NCI-H524 (cell line): ENCODE data around the gene RBMS1.
A peak's percentile ranks its signal among the peaks of the same experiment; 100 is the strongest.
"Not testable (repeated sequence)": the region's sequence is repeated elsewhere in the genome, so short reads cannot be mapped to it uniquely, and the experiment has no call there.

Source experiments
- DNase-seq, 2 experiments: peaks; one replicate each; lab custom pipeline; 2025; lab: John Stamatoyannopoulos, UW

The RBMS1 gene

DNA sequence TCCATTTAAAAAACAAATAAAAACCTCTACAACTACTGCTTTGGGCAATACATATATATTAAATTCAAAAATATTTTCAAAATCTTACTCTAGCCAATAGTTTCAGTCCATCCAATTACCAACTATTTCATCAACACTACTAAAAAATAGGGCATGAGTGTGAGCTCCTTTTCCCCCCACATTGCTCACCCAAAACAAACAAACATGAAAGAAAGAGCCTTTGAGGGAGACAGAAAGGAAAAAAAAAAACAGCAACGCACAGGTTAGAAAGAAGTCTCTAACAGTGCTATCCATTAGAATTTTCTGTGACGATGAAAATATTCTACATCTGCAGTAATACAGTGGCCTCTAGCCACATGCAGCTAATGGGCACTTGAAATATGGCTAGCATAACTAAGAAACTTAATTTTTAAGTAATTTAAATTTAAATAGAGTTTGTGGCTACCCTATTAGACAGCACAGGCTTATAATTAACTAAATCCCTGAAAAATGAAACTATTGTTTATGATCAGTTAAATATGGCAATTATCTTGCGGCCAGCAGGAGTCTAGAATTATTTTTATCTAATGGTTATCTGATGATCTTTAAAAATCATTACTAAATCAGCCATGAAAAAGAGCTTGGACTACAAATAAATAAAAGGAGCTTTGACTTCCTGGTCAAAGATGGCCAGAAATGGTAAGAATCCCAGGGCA lies 59.2 kb downstream of the RBMS1 start:
- DNase-seq: no peak

DNA sequence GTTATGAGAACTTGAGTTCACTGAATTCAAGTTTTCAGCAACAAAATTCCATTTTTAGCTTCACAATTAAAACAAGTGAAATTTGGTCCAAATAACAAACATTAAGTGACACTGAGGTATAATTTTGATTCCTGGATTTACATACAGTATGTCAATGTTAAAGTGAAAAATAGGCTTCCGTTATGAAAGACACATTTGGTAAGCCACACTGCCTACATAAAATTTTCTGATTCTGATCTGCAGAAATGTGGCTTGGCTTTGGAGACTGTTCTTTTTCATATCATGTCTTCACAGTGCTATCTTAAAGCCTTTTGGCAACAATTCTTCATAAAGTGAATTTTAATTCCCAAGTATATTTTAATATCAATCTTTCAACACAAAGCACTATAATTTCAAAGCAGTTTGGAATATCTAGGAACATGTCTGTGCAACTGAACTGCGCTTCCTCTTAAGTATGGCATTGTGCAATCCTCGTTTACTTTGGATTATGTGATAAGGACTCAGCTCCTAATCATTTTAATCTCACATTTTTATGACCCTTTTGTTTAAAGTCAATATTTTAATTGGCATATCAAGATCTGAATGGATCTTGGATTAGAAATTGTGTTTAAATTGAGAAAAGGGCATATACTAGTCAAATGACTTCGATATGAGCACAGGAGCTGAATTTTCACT lies 60.0 kb downstream of the RBMS1 start:
- no peak for DNase-seq

DNA sequence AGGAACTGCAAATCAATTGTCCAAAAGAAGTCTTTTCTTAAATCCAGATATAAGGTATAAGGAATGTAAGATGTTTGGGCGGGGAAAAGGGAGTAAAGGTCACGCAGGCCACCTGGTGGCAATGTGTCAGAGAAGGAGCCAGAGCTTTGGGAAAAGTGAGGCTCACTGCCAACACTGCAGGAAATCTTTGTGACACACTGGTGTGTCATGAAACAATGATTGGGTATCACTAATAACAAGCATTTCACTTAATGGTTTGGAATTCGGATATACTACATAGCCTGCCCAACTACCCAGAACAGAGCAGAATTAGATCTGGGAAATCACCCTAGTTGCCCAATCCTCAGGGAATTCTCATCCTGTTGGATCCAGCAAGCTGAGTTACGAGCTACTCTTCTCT lies 61.0 kb downstream of the RBMS1 start:
- no peak for DNase-seq

DNA sequence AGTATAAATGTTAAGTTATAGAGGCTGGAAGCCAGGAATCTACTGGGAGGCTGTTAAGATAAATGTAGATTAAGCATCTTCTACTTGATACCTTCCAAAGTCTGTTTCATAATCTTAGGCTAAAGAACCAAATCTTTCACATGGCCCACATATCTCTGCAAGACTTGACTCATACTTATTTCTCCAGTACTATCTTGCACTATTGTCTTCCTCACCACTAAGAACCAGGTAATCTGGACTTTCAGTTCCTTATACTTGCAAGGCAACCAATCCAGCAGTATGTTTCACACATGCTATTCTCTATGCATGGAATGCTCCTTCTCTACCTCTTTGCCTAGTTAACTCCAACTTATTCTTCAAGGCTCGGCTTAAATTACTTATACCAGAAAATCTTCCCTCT lies 62.2 kb downstream of the RBMS1 start:
- no peak for DNase-seq

DNA sequence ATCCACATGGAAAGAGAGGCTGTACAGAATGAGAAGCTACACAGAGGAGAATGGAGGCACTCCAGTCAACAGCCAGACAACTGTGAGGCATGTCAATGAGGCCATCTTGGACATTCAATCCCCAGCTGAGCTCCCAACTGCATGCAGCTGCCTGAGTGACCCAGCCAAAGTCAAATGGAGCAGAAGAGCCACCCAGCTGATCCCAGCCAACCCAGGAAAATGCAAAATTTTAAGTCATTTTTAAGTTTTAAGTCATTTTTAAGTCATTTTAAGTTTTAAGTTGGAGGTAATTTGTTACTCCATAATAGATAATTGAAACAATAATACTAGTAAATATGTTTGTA lies 63.6 kb downstream of the RBMS1 start:
- DNase-seq: no peak

DNA sequence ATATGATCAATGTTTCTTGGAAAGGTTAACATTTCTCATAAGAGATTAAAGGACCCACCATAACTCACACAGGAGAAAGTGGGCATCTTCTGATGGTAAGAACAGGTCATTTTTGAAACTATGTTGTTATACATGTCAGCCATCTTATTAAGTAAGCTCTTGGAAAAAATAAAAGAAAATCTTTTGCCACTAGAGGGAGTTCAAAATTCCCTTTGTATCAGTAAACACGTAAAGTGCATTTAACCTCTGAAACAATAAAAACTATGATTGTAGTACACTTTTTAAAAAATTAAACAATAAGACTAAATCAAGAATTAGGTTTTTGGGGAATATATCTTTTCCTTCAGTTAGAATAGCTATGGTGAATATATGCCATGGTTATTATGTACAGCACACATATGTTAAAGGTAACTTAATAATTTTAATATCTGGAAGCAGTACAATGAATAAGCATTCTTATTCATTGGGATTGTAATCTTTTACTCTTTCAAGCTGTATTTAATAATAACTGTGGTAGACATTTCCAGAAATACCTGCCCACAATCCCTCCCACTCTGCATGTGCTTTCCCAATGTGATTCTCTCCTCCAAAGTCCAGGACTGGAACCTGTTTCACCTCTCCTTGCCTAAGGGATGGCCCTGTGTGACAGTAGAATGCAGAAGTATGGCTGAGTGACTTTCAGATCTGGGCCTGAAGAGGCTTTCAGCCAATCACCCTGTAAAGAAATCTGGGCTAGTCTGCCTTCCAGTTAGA lies 64.2 kb downstream of the RBMS1 start:
- peak; percentile 1 to 67 for DNase-seq

DNA sequence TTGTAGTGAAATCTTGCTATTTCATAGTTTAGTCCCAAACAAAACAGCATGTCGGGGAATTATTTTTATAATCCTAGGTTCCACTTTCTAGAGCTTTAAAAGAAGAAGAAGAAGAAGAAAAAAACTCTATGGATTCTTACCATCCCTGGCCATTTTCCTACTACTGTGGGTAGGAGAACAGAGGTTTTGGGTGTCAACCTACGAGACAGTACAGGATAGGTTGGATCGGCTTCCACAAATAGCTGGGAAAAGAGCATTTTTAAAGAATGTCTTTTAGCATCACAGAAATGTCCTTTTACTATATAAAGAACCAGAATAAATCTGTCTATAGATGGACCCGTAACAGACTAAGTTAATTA lies 65.2 kb downstream of the RBMS1 start:
- DNase-seq: no peak

DNA sequence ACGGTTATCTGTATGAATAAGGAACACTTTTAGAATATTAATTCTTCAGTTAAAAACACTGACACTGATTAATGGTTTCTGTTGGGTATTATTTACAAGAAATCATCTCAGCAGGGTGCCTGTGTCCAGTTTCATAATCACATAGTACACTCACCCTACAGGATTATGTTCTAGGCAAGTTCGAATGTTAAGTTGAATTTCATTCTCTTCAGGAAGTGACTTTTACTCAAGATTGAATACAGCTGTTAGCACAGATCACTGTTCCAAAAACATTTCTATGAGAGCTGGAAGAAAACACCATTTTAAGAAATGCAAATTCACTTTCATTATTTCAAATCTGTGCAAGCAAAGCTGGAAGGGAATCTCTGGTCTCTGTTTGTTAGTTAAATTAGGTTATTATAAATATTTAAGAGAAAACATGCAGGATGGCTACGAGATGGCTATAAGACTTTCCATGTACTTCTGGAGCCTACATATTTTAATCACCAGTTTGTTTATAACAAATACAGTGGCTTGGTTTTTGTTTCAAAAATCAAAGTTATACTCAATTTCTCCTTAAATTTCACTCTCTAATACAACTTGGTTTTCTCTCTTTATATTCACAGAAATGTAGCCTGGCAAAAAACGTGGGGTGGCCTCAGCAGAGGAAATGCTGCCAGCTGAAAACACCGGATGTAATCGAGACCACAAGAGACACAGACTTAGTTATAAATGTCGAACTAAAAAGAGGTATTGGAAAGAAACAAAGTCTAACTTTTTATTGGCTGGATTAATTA lies 65.8 kb downstream of the RBMS1 start:
- no peak for DNase-seq

DNA sequence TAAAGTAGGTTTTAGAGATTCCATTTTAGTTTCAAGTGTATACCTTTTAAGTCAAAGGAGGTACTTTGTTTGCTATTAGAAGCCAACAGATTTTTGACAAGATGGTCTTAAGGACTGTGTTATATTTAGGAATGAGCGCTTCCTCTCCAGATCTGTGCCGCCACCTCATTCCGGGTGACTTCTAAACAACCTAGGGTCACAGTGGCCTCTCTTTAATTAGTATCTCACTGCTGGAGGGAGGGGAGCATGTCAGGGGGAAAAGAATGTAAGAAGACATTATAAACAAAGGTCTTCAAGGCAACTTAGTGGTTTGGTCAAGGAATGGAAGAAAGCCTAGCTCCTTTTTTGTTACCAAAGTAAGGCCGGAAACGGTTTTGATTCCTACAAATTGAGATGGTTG lies 67.0 kb downstream of the RBMS1 start:
- no peak for DNase-seq

DNA sequence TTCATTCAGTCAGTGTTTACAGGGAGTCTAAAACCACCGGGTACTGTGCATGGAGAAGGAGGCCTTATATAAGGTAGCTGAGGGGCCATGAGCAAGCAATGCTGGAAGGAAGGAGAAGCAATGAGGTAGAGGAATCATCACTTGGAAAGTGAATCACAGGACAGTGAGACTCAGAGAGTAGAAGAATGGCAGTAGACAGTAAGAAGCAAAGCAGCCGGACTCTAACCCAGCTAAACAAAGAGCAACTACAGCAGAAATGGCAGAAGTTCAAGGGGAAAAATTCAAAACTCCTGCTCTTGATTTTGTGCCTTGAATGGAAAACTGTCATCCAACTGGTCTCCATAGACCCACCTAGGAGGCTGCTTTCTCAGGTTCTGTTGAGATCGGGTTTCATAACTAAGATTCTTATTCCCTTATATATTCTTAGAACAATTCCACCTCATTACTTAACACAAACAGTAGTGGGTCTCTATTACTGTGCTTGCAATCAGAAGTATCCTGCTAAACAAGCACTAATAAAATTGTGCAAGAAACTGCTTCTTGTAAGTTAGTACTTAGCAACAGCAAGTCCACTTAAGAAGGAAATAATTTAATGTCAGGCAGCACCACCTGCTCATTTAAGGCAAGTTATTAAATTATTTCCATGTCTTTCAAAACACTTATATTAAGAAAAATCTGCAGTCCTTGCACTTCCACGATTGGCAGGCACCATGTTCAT lies 68.0 kb downstream of the RBMS1 start:
- peak in 1 of 2 experiments; percentile 12 for DNase-seq

DNA sequence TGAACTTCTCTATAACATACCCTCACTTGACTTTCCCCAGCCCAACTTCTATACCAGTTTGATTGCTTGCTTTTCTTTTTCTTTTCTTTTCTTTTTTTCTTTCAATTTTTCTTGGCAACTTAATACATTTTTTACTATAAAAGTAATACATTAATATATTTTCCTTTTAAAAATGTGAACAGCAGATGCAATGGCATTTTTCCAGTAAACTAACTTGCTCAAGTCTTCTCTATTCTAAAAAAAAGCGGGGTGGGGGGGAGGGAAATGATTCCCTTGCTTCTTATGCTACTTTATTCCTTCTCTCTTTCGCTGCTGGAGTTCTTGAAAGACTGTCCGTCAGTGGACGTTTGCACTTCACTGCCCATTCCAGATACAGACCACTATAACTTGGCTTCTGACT lies 70.5 kb downstream of the RBMS1 start:
- no peak for DNase-seq

DNA sequence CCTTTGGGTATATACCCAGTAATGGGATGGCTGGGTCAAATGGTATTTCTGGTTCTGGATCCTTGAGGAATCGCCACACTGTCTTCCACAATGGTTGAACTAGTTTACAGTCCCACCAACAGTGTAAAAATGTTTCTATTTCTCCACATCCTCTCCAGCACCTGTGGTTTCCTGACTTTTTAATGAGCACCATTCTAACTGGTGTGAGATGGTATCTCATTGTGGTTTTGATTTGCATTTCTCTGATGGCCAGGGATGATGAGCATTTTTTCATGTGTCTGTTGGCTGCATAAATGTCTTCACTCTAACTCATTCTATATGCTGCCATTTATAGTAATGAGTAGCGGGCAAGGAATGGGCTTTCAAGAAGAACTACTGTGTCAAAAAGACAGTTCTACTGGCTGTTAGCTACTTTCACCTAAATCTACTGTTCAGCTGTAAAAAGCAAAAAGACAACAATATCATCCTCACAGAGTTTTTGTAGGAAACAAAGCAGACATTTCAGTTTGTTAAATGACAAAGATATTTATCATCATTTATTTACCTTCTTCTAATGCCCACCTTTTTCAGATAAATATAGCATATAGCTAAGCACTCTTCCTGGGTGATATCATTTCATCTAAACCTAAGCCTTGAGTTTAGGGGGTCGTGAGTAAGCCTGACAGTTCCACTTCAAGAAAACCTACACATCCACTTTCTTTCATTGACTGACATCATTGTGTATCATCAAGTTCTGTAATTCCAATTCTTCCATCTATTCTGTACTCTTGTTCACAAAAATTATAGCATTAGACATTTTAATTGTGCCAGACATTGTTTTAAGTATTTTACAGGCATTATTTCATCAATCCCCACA lies 71.7 kb downstream of the RBMS1 start:
- DNase-seq: not testable (repeated sequence)

DNA sequence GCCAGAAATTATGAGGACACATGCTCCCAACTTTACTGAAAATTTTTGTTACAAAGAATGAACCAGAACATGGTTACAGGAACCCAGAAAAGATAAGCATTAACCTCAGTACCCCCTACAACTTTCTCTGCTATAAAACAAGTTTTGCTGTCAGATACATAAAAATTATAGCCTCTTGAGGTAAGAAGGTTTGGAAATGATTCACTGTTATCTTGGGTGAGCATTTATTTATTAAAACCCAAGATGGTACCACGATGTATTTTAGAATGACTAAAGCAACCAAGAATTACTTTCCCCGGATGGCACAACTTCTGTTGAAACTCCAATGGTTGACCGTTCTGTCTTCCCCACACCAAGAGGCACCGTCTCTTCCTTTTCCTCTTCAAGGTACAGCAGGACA lies 72.9 kb downstream of the RBMS1 start:
- no peak for DNase-seq

DNA sequence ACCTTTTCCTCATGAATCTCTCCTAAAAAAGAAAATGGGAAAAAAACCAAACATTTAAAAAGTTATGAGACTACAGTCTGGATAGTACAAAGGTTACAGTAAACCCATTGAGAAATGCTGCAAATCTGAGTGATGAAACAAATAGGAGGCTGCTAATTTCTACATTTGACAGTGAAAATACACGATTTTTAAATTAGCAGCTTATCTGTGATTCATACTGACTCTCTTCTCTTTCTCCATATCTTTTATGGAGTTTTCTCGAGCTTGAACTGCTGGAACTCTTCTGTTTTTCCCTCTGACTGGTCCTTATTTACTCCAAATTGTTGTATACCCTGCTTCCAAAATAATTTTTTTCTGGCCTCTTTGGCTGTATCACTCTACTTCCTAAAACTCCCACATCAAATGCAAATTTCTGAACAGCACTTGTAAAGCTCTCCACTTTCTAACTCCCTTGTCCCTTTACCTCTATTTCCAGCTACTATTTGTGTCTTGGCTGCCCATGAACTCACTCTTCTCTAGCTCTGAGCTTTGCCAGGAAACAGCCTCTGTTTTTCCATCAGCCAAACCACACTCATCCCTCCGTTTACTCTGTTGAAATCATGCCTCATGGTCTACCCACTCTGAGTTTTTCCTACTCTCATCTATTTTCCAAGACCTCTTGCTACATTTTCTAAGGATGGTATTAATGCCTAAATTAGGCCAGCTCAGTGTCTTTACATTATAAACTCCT lies 73.7 kb downstream of the RBMS1 start:
- DNase-seq: no peak

DNA sequence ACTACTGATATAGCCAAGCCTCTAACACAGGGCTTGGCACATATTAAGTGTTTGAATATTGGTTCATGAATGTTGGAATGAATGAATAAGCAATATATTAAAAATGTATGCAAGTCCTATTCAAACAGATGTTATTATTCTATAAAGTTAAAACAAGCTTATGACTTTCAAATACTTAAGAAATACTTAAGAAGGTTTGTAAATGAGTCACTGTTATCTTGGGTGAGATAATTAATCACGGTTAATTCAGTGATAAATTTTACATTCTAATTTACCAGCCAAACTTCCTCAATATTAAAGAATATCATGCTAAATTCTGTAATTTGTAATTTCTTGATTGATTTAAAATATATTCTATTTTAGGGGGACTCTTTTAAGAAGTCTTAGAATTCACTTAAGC lies 74.8 kb downstream of the RBMS1 start:
- no peak for DNase-seq

DNA sequence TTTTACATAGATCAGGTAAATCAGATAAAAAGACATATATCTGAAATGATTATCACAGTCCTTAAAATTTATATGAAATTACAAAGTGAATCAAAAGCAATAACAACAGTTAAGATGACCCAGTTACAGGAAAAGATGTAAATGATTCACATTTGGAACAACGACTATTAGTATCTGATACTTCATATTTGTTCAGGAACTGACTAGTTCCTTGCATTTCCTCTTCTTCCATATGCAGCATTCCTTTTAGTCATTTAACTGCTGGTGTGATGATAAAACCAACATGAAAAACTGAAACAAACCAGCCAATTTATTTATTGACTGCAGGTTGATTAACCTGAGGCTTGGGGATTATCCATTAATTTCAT lies 75.2 kb downstream of the RBMS1 start:
- no peak for DNase-seq

DNA sequence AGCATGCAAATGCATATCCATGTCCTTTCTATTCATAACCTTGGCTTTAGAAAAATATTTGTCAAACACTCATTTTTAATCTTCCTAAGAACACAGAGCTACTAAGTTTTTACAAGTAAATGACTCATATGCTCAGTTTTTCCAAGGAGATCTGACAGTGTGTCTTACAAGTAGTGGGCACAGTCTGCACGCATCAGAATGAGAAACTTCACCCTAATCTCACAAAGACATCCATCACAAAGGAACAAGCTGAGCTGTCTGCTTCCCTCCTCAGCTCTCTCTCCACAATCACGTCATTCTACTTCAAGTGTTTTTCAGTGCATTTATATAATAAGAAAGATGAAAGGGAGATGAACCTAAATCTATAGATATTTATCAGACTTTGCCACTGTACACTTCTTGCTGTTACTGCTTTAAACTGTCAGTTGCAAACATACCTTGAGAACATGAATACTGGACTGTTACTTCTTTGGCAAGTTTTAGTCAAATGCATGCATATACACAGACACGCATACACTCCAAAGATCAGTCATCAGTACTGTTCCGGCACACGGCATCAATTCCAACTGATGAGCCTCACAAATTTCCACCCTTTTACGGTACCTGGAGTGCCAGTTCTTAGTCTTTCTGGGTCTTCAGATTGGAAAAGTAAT lies 75.7 kb downstream of the RBMS1 start:
- no peak for DNase-seq

DNA sequence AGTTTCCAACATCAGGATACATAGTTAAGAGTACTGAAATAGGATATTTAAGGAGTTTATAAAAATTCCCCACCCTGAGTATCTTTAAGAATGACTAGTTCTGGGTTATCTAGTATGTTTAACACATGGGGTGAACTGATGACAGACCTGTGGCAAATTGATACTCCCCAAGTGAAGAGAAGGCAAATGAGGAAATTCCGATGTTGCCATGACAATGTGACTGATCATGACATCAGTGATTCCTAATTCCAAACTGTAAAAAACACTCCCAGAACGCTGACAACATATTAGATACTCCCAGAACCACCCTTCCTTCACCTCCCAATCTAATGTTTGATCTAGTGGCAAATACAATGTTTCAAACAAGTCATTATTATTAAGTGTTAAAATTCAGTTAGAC lies 77.6 kb downstream of the RBMS1 start:
- no peak for DNase-seq

DNA sequence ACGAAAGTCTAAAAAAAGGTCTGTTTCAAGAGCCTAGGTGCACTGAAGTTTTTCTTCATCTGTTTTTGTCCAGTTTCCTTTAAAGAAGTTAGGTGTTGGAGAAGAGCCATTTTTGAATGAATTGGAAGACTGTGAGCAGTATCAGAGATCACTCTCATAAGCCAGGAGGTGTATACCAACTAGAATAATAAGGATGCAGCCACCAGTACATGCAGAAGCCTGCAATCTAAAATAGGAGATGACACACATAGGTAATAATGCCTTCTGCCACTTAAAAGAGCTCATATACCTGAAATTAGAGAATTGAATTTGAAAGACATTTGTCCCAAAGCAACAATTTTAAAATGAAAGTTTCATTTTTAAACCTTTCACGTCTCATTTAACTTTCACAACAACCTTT lies 81.7 kb downstream of the RBMS1 start:
- no peak for DNase-seq

DNA sequence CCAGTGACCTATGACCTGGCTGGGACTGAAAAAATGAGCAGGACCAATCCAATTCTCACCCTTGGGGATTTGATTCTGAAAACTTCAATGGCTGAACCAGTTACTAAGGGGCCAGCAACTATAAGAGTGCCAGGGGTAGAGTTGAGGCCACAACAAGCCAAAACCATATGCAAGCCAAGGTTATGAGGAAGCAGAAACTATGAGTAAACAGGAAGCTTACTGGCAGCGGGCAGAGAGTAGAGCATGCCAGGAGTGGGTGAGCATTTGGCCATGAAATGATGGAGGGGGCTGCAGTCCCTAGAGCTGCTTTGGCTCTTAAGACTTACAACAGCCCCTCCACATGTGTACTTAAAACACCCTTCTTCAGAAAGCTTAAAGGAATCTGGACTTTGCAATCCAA lies 82.4 kb downstream of the RBMS1 start:
- DNase-seq: no peak
